ENCODE measurements around the gene ZDHHC22.

DNA sequence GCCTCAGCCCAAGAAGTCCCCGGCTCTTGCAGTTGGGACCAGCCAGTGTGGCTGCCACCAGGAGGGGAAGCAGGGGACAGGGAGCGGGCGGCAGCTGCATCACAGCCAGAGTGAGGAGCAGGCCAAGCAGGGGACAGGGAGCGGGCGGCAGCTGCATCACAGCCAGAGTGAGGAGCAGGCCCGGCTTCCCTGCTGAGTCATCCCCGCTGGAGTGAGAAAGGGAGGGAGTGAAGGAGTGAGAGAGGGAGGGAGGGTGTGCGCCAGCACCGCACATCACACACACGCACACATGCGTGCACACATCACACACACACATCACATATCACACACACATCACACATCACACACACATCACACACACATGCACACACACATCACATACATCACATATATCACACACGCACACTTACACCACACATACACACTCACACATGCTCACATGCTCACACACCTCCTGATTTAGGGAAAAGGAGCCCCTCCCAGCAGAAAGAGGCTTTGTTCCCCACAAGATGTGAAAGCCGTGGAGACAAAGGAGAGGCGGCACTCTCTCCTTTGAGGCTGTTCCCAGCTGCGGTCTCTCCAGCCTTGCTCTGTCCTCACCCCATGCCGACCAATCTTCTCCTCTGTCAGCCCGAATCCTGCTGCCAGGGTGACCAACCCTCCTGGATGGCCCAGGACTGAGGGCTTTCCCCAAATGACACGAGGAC, 16.7 kb upstream of the ZDHHC22 start:
- TF ChIP-seq, protein P1, sequence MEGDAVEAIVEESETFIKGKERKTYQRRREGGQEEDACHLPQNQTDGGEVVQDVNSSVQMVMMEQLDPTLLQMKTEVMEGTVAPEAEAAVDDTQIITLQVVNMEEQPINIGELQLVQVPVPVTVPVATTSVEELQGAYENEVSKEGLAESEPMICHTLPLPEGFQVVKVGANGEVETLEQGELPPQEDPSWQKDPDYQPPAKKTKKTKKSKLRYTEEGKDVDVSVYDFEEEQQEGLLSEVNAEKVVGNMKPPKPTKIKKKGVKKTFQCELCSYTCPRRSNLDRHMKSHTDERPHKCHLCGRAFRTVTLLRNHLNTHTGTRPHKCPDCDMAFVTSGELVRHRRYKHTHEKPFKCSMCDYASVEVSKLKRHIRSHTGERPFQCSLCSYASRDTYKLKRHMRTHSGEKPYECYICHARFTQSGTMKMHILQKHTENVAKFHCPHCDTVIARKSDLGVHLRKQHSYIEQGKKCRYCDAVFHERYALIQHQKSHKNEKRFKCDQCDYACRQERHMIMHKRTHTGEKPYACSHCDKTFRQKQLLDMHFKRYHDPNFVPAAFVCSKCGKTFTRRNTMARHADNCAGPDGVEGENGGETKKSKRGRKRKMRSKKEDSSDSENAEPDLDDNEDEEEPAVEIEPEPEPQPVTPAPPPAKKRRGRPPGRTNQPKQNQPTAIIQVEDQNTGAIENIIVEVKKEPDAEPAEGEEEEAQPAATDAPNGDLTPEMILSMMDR (IDR thresholded peaks at IDR 0.05) = peak in 1 of 6 experiments; percentile 14
- TF ChIP-seq POLR2A (IDR thresholded peaks at IDR 0.05) = no peak

Data from adrenal gland (tissue), 5 donors.